ENCODE measurements around the gene RASGRF2. TPM values are rescaled to one million over a fixed set of nuclear protein-coding genes. Genes with fewer than 3 reads are reported as not detected.

Gene RASGRF2
- polyA plus RNA-seq, 1 donor from 2014 or later = 0.42 TPM

DNA sequence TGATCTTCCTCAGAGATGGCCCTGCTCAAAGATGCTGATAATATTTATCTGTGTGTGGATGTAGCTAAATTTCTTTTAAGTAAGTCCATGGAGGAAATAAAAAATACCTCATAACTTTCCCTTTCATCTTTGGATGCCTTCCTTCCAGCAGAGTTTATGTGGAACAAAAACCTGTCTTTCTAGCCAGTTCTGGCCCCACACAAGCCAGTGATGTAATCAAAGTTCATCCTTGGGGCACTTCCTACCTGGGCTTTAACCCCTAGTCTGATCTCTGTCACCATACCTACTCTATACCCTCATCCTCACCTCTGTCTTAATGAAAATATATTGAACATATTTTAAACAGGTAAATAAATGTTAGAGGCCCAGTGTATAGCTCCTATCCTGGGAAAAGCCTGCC is 39.8 kb upstream of the RASGRF2 start:
- Histone ChIP-seq H2AFZ (ENCODE audit: low read depth, low read length) (no peak overlapping the region), H3K27ac (ENCODE audit: low read length) (no peak overlapping the region), H3K79me2 (replicated peaks; ENCODE audit: insufficient read depth, low read length) (no peaks in the 10 kb centered on the region), H3K36me3 (ENCODE audit: insufficient read depth, low read length) (no peaks in the 10 kb centered on the region), H4K20me1 (ENCODE audit: insufficient read depth) (no peaks in the 10 kb centered on the region), H3K9me2 (ENCODE audit: insufficient read depth, low read length) (no peaks in the 10 kb centered on the region), H3K4me3 (ENCODE audit: low read length) (no peak overlapping the region), H3F3A (ENCODE audit: insufficient read depth, low read length, poor library complexity, severe bottlenecking) (no peaks in the 10 kb centered on the region), H3K9me3 (ENCODE audit: low read length) (no peaks in the 10 kb centered on the region), H3K27me3 (ENCODE audit: insufficient read depth, low read depth, low read length) (no peaks in the 10 kb centered on the region), H3K9ac (ENCODE audit: low read length) (no peak overlapping the region), H3K4me2 (ENCODE audit: low read length) (no peak overlapping the region)
- TF ChIP-seq EZH2 (IDR thresholded peaks at IDR 0.05; ENCODE audit: borderline replicate concordance, insufficient read depth, low read length, poor library complexity, severe bottlenecking) (no peak), MXI1 (conservative IDR thresholded peaks at IDR 0.05; ENCODE audit: poor library complexity, severe bottlenecking) (no peak), RAD21 (conservative IDR thresholded peaks at IDR 0.05) (no peak), SMC3 (conservative IDR thresholded peaks at IDR 0.05; ENCODE audit: poor library complexity) (no peak), EP300 (conservative IDR thresholded peaks at IDR 0.05; ENCODE audit: poor library complexity, severe bottlenecking) (no peak), TAF1 (IDR thresholded peaks at IDR 0.05; ENCODE audit: low read depth) (no peak)
- TF ChIP-seq, protein P1, sequence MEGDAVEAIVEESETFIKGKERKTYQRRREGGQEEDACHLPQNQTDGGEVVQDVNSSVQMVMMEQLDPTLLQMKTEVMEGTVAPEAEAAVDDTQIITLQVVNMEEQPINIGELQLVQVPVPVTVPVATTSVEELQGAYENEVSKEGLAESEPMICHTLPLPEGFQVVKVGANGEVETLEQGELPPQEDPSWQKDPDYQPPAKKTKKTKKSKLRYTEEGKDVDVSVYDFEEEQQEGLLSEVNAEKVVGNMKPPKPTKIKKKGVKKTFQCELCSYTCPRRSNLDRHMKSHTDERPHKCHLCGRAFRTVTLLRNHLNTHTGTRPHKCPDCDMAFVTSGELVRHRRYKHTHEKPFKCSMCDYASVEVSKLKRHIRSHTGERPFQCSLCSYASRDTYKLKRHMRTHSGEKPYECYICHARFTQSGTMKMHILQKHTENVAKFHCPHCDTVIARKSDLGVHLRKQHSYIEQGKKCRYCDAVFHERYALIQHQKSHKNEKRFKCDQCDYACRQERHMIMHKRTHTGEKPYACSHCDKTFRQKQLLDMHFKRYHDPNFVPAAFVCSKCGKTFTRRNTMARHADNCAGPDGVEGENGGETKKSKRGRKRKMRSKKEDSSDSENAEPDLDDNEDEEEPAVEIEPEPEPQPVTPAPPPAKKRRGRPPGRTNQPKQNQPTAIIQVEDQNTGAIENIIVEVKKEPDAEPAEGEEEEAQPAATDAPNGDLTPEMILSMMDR (IDR thresholded peaks at IDR 0.05; ENCODE audit: poor library complexity, severe bottlenecking) = no peak
- TF ChIP-seq, protein P2, sequence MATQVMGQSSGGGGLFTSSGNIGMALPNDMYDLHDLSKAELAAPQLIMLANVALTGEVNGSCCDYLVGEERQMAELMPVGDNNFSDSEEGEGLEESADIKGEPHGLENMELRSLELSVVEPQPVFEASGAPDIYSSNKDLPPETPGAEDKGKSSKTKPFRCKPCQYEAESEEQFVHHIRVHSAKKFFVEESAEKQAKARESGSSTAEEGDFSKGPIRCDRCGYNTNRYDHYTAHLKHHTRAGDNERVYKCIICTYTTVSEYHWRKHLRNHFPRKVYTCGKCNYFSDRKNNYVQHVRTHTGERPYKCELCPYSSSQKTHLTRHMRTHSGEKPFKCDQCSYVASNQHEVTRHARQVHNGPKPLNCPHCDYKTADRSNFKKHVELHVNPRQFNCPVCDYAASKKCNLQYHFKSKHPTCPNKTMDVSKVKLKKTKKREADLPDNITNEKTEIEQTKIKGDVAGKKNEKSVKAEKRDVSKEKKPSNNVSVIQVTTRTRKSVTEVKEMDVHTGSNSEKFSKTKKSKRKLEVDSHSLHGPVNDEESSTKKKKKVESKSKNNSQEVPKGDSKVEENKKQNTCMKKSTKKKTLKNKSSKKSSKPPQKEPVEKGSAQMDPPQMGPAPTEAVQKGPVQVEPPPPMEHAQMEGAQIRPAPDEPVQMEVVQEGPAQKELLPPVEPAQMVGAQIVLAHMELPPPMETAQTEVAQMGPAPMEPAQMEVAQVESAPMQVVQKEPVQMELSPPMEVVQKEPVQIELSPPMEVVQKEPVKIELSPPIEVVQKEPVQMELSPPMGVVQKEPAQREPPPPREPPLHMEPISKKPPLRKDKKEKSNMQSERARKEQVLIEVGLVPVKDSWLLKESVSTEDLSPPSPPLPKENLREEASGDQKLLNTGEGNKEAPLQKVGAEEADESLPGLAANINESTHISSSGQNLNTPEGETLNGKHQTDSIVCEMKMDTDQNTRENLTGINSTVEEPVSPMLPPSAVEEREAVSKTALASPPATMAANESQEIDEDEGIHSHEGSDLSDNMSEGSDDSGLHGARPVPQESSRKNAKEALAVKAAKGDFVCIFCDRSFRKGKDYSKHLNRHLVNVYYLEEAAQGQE (IDR thresholded peaks at IDR 0.05; ENCODE audit: borderline replicate concordance) = no peak

- Histone ChIP-seq H3F3A (ENCODE audit: insufficient read depth, low read length, poor library complexity, severe bottlenecking) (no peaks in the 10 kb centered on the region), H3K9me2 (ENCODE audit: insufficient read depth, low read length) (no peaks in the 10 kb centered on the region), H2AFZ (ENCODE audit: low read depth, low read length) (no peak overlapping the region), H3K79me2 (replicated peaks; ENCODE audit: insufficient read depth, low read length) (no peaks in the 10 kb centered on the region), H4K20me1 (ENCODE audit: insufficient read depth) (no peaks in the 10 kb centered on the region), H3K9me3 (ENCODE audit: low read length) (no peaks in the 10 kb centered on the region), H3K4me3 (ENCODE audit: low read length) (no peak overlapping the region), H3K27me3 (ENCODE audit: insufficient read depth, low read depth, low read length) (no peaks in the 10 kb centered on the region), H3K36me3 (ENCODE audit: insufficient read depth, low read length) (no peaks in the 10 kb centered on the region), H3K4me2 (ENCODE audit: low read length) (no peak overlapping the region), H3K27ac (ENCODE audit: low read length) (no peak overlapping the region), H3K9ac (ENCODE audit: low read length) (no peak overlapping the region)
- TF ChIP-seq TAF1 (IDR thresholded peaks at IDR 0.05; ENCODE audit: low read depth) = no peak
- no peak for TF ChIP-seq RAD21 (conservative IDR thresholded peaks at IDR 0.05)
- TF ChIP-seq EZH2 (IDR thresholded peaks at IDR 0.05; ENCODE audit: borderline replicate concordance, insufficient read depth, low read length, poor library complexity, severe bottlenecking) = no peak
- TF ChIP-seq SMC3 (conservative IDR thresholded peaks at IDR 0.05; ENCODE audit: poor library complexity) = no peak
- TF ChIP-seq, protein P1 (IDR thresholded peaks at IDR 0.05; ENCODE audit: poor library complexity, severe bottlenecking) = no peak
- no peak for TF ChIP-seq MXI1 (conservative IDR thresholded peaks at IDR 0.05; ENCODE audit: poor library complexity, severe bottlenecking)
- TF ChIP-seq, protein P2 (IDR thresholded peaks at IDR 0.05; ENCODE audit: borderline replicate concordance) = no peak
- TF ChIP-seq EP300 (conservative IDR thresholded peaks at IDR 0.05; ENCODE audit: poor library complexity, severe bottlenecking) = no peak
- TF ChIP-seq POLR2AphosphoS5 (IDR thresholded peaks at IDR 0.05) = no peak
These were observed 39.1 kb upstream of the RASGRF2 start for GRCh38 chr5:80921026-80921425.
